HK-2 (cell line): ENCODE data around the gene CCDC61.

Experiments
- DNase-seq: peaks from one replicate; pipeline ENCODE4 v3.0.0-alpha.2; 2018; ENCODE audit not compliant: unreplicated experiment

The CCDC61 gene, protein sequence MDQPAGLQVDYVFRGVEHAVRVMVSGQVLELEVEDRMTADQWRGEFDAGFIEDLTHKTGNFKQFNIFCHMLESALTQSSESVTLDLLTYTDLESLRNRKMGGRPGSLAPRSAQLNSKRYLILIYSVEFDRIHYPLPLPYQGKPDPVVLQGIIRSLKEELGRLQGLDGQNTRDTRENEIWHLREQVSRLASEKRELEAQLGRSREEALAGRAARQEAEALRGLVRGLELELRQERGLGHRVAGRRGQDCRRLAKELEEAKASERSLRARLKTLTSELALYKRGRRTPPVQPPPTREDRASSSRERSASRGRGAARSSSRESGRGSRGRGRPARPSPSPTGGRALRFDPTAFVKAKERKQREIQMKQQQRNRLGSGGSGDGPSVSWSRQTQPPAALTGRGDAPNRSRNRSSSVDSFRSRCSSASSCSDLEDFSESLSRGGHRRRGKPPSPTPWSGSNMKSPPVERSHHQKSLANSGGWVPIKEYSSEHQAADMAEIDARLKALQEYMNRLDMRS

DNA sequence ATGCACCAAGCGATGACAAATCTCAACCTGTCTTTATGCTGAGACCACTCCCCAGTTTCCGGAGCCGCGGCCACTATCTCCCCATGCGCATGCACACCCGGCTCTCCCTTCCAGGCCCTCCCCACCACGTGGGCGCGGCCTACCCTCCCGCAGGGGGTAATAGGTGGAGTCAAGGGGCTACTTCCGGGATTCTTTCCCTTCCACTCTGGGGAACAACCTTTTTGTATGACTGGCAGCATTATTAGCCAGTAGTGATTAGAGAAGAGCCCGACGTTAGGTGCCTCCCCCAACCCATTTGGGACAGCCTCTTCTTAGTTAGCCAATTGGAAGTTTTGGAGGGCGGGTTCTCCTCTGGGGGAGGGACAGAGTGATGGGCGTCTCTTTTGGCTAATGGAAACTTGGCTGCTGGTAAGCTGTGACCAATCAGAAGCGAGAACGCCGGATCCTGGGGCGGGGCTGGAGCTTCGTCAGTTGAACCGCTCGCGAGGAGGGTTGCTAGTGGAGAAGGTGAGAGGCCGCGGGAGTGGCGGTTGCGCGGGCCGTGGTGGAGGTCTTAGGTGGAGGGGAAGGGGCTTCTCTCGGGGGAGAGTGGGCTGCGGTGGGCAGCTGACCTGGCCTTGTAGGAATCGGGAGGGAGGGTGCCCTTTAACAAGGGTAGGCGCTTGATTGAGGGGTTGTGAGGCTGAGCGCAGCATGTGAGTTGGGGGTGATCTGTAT, at the start of gene CCDC61:
Gene CCDC61 (plus strand): TSS at position 470 of the 717 bp plus-strand sequence. CDS start 7,552 bp downstream, outside the sequence.
- DNase-seq: peak; percentile 97

- DNase-seq: peak; percentile 6
These were observed 47.3 kb upstream of the CCDC61 start for GRCh38 chr19:45947926-45948325.

- no peak for DNase-seq
These were observed 43.0 kb upstream of the CCDC61 start for GRCh38 chr19:45952341-45952685.

- peak; percentile 34 for DNase-seq
These were observed 42.4 kb upstream of the CCDC61 start for GRCh38 chr19:45952686-45953505.

GRCh38 chr19:45953676-45954075, 41.6 kb upstream of the CCDC61 start:
- DNase-seq: no peak

GRCh38 chr19:45954156-45954555, 41.1 kb upstream of the CCDC61 start:
- no peak for DNase-seq

DNA sequence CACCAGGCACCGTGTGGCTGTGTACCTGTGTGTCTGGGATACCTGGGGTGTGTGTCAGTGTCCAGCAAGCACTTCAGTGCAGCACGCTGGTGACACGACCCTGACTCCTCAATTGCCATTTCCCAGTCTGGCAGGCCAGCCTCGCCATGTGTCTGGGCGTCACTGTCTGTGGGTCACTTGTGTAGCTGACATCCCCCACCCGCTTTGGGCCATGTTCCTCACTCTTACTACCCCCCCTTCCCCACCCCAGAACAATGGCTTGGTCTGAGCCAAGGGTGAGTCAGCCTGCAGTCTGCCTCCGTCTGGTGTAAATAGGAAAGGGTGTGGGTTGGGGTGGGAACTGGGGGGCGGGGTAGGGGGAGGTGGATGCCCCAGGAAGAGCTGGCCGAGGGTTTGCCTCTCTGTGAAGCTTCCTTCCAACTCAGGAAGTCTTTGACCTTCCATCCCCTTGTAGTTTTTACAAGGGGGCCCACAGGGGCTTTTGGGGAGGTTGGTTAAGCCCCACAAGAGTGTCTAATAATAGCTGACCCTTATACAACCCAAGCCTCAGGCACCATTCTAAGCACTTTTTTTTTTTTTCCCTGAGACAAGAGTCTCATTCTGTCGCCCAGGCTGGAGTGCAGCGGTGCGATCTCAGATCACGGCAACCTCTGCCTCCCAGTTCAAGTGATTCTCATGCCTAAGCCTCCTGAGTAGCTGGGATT, 39.2 kb upstream of the CCDC61 start:
- no peak for DNase-seq

GRCh38 chr19:45958320-45958719, 36.9 kb upstream of the CCDC61 start:
- DNase-seq: no peak

DNA sequence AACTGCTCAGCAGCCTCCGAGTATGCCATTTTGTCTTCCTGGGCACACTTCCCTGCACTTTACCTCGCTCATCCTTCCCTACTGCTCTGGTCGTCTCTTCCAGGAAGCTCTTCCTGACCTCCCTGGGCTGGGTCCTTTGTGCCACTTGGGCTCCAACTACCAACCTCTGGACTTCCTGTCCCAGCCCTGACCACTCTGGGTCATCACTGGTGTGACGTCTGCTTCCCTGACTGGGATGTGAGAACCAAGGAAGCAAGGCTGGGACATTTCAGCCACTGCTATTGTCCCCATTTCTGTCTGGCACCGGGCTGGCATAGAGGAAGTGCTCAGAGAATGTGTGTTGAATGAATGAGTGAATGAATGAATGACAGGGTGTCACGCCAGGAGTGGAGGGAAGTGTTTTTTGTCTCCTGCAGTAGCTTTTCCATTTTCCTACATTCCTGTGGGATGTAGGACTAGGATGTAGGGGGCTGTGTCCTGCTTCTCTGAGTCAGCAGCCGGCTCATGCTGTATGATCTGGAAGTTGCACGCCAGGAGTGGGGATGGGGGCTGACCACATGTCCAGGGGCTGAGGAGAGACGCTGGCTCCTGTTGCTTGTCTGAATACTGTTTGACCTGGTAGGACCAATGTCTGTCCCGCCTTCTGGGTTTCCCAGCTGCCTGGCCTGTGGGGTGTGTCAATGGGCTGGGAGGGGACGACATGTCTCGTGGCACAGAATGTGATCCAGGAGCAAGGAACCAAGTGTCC, 36.3 kb upstream of the CCDC61 start:
- DNase-seq: no peak

GRCh38 chr19:45959517-45960025, 35.7 kb upstream of the CCDC61 start:
- DNase-seq: no peak

DNA sequence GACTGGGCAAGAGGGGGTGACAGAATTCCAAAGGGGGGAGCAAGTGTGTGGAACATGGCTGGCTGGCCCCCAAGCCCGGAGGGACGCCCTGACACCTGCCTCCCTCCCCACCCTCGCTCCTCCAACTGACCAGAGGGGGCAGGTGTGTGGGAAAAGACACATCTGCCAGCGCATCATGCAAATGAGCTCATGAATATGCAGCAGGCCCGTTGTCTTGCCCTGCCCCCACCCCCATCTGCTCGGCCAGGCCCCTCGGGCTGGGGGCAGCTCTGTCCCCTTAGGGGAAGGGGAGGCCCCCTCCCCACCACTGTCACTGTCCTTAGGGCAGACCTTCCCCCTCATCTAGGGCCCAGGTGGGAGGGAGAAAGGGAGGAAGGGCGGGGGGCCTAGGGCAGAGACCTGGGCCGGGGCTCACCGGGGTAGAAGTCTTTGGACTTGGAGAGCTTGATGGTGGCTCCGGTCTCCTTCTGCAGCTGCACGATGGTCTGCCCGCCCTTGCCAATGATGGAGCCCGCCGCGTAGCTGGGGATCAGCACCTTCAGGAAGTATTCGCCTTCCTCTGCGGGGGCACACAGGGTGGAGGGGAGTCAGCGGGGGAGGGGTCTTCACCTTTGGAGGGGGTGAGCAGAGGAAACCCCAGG, 34.6 kb upstream of the CCDC61 start:
- no peak for DNase-seq

DNA sequence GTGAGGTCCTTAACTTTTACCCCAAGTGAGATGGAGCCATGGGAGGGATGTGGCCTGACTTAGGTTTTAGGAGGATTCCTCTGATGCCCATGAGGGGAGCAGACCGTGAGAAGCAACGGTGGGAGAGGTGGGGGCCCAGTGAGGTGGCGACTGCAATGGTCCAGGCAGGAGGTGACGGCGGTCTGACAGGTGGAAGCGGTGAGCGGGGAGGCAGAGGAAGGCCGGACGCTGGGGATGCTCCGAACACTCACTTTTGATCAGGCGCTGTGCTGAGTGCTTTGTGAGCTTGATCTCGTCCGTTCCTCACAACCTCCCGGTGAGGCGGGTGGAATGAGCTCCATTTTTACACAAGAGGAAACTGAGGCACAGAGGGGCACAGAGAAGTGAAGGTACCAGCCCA, 33.2 kb upstream of the CCDC61 start:
- DNase-seq: no peak

DNA sequence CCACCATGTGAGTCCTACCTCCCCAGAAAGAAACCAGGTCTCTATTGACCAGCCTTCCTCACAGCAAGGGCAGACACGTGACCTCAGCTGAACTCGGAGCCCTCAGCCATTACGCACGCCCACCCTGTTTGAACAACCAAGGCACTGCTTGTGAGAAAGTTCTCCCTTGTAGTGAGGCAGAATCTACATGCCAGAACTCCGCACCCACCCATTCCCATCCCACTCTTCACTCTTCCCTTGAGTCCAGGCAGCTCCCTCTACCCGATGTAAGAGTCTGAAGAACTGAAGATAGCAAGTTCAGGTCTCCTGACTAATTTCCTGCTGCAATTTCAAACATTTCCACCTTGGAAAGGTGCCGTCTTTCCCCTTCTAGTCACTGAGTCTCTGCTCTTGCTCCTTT, 28.0 kb upstream of the CCDC61 start:
- DNase-seq: no peak

- DNase-seq: no peak
These were observed 26.6 kb upstream of the CCDC61 start for GRCh38 chr19:45968626-45969025.

DNA sequence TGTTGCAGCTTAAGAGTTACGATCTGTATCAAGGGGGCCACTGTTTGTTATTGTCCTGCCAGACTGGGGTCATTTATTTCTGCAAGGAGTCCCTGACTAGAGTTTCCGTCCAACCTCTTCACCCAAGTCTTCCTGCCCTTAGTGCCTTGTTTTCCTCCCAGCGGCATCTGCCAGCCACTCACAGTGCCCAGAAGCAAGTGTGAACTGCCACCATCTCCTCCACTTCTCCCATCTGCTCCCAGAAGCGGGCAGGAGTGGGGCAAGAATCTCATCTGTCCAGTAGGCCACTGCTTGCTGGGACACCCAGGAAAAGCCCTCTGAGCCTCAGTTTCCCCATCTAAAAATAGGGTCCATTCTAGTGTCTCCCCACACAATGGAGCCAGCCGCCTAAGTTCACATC, 25.6 kb upstream of the CCDC61 start:
- no peak for DNase-seq

- no peak for DNase-seq
These were observed 23.9 kb upstream of the CCDC61 start for GRCh38 chr19:45971260-45971902.

DNA sequence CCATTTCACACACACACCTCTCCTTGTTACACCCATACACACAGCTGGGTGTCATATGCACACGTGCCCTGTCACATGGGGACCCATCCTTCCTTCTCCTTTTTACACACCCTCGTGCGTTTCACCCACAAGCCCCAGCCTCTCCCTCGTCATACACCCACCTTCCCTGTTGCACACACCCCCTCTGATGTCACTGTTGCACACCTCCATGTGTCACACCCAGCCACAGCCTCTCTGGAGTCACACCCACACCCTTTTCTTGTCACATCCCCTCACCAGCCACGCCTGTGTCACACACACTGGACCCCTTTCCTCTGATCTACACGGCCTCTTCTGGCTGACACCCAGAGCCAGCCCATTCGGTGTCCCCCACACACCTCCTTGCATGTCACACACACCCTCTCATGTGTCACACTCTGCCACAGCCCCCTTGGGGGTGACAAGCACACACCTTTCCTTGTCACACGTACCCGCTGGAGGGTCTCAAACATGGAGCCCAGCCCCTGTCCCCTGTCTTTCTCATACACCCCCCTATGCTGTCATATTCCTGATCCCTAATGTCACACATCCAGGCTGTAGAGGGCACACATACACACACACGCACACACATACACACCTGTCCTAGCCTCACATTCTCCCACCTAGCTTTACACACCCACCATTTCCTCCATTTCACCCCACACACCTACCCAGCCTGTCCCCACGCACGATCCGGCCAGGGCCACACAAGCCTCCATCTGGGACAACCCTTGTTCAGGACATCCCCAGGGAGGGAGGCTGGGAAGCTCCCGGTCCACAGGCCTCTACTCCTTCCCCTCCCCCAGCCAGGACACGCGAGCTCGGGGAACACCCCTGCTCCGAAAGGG, 23.0 kb upstream of the CCDC61 start:
- DNase-seq: no peak

DNA sequence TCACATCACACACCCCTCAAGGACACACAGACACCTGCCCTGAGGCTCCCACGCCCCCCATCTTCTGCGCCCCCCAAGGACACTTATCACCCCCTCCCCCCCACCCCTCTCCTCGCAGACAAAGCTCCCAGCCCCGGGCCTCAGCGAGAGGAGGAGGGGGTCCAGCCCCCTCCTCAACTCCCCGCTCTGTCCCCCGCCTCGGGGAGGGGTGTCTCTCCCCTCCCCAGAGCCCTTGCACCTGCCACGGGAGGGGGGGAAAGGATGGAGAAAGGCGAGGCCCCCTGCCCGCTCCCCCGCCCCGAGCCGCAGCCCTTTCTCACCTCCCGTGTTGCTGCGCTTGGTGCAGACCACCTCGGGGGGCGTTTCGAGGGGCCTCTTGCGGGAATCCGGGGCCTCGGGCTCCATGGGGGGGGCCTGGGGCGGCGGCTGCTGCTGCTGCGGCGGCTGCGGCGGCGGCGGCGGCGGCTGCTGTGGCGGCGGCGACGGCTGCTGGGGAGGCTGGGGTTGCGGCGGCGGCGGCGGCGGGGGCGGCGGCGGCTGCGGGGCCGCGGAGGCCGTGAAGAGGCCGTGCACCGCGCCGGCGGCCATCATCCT, 22.2 kb upstream of the CCDC61 start:
- no peak for DNase-seq
